Subcutaneous adipose tissue (tissue), 4 donors: ENCODE results near the gene COPS8. TPM values are rescaled to one million over a fixed set of nuclear protein-coding genes. Genes with fewer than 3 reads are reported as not detected.

Experiments
- CTCF ChIP-seq: fragments of 450-650 bp; IDR thresholded peaks from one replicate; pipeline ENCODE4 v1.5.1; 2016; ENCODE audit warnings: low read depth, mild to moderate bottlenecking, control low read depth, antibody characterized with exemption, moderate library complexity
- total RNA-seq, 4 donors: library from RNA; depleted of rRNA; stranded (reverse); fragments of >200 nt; gene quantifications; one replicate each; pipeline ENCODE4 v1.1.0, GENCODE V29; 2016

COPS8 gene
- total RNA-seq, 4 donors from 2014 or later = 81.0 to 139 (median 124) TPM

- TF ChIP-seq CTCF = no peak
Observed at GRCh38 chr2:237109421-237109934, 23.8 kb downstream of the COPS8 start.

GRCh38 chr2:237113026-237113795 lies 27.5 kb downstream of the COPS8 start:
- no peak for TF ChIP-seq CTCF

- no peak for TF ChIP-seq CTCF
Observed at GRCh38 chr2:237115870-237116269, 30.2 kb downstream of the COPS8 start.

- TF ChIP-seq CTCF = no peak
Observed at GRCh38 chr2:237116431-237116830, 30.7 kb downstream of the COPS8 start.

GRCh38 chr2:237118025-237118424 lies 32.3 kb downstream of the COPS8 start:
- TF ChIP-seq CTCF = no peak

GRCh38 chr2:237118561-237119155 lies 33.0 kb downstream of the COPS8 start:
- no peak for TF ChIP-seq CTCF

GRCh38 chr2:237120916-237121315 lies 35.2 kb downstream of the COPS8 start:
- TF ChIP-seq CTCF = no peak
